Right lobe of liver (tissue), 6 donors: ENCODE measurements around the gene ETFDH. TPM values are rescaled to one million over a fixed set of nuclear protein-coding genes. Genes with fewer than 3 reads are reported as not detected.
"Not testable (repeated sequence)": the region's sequence is repeated elsewhere in the genome, so short reads cannot be mapped to it uniquely, and the experiment has no call there.

Experiments
- ATAC-seq, 4 donors: fragments of 200-7000 bp; cut with Tn5 transposase; one replicate each; pipeline ENCODE4 v1.9.1; 2020; ENCODE audit warnings: mild to moderate bottlenecking in 4 of 4, moderate library complexity in 4 of 4
- DNase-seq, 3 donors: peaks; one replicate each; pipeline ENCODE4 v3.0.0-alpha.2; 2020
- H3K27ac ChIP-seq, 3 donors: fragments of 200-600 bp; one replicate each; pipeline ENCODE4 v1.8.0; 2022
- H3K27me3 ChIP-seq, 2 donors: fragments of 200-600 bp; one replicate each; pipeline ENCODE4 v1.8.0; 2022
- H3K36me3 ChIP-seq, 4 donors: fragments of 200-600 bp; sonication (generic) in 1 of 4; one replicate each; pipeline versions ENCODE4 v1.5.1 to v1.8.0; 2017 to 2022; ENCODE audit warnings: control low read depth in 1 of 4
- H3K4me1 ChIP-seq, 4 donors: fragments of 200-600 bp; sonication (generic) in 1 of 4; one replicate each; pipeline versions ENCODE4 v1.5.1 to v1.8.0; 2017 to 2022; ENCODE audit warnings: control low read depth in 1 of 4
- H3K4me3 ChIP-seq, 3 donors: fragments of 200-600 bp; one replicate each; pipeline ENCODE4 v1.8.0; 2022
- H3K9me3 ChIP-seq, 4 donors: fragments of 200-600 bp; sonication (generic) in 1 of 4; one replicate each; pipeline versions ENCODE4 v1.5.1 to v1.8.0; 2017 to 2022; ENCODE audit warnings: control low read depth in 1 of 4
- CTCF ChIP-seq, 4 donors: fragments of 200-600 bp in 3 of 4; fragments of 450-650 bp in 1 of 4; IDR thresholded peaks; one replicate each; pipeline versions ENCODE4 v1.5.1 to v1.8.0; 2016 to 2022; ENCODE audit warnings: antibody characterized with exemption in 4 of 4, mild to moderate bottlenecking in 2 of 4
- POLR2A ChIP-seq: fragments of 450-650 bp; IDR thresholded peaks from one replicate; pipeline ENCODE4 v1.6.1; 2017; ENCODE audit warnings: antibody characterized with exemption, mild to moderate bottlenecking
- WGBS: methylation state at CpG from one replicate; pipeline ENCODE4 v1.1.6; 2018; ENCODE audit warnings: low coverage, low lambda C conversion rate; ENCODE audit not compliant: insufficient coverage; ENCODE audit errors: missing lambda C conversion rate; 5-methylcytosine and 5-hydroxymethylcytosine counted together
- intact Hi-C, 2 donors: fragments of 100-400 bp; cut with DNase I; formaldehyde crosslinking; loops; one replicate each; pipeline versions ENCODE4 v1.11.2 to v1.14.1; 2022
- total RNA-seq, 6 experiments: library from RNA; depleted of rRNA in 2 of 6; stranded (reverse); fragments of >200 nt in 2 of 6; fragmentation: NEBNext Ultra II Directional in 3 of 6; extraction: Animal tissue kit (Norgen Biotek cat#: 25700) in 3 of 6; gene quantifications; one replicate each; pipeline versions ENCODE4 v1.1.0 to v1.2.4, GENCODE V29; 2016 to 2023
- donor health status: DM: no; HTN: yes; CAD: no.
- donor health status: DM: no; HTN: no; CAD: no.
- donor health status: DM: no; HTN: no; CAD: no.
- donor health status: DM: no; HTN: yes; CAD: no.
- donor health status: DM: no; HTN: yes; CAD: no.

ETFDH gene
- total RNA-seq, 6 experiments from 2014 or later: 100 to 146 (median 127) TPM

GRCh38 chr4:158656439-158656838 is 15.7 kb upstream of the ETFDH start:
- Histone ChIP-seq H3K4me3 (no peak overlapping the region), H3K4me1 (no peaks in the 10 kb centered on the region), H3K27me3 (no peaks in the 10 kb centered on the region), H3K9me3 (no peaks in the 10 kb centered on the region), H3K36me3 (no peaks in the 10 kb centered on the region), H3K27ac (no peak overlapping the region)
- TF ChIP-seq POLR2A (no peak), CTCF (IDR thresholded peaks at IDR 0.05) (no peak)
- 67% methylated on average over 1 of the region's 1 CpG for WGBS
- ATAC-seq (no peak), DNase-seq (no peak)
- intact Hi-C loops: no loop called here

GRCh38 chr4:158657291-158657690 is 14.8 kb upstream of the ETFDH start:
- no peak overlapping the region for H3K4me3 ChIP-seq
- H3K4me1 ChIP-seq: no peaks in the 10 kb centered on the region
- intact Hi-C loops: no loop called here
- no peak overlapping the region for H3K27ac ChIP-seq
- H3K27me3 ChIP-seq: no peaks in the 10 kb centered on the region
- H3K9me3 ChIP-seq: no peaks in the 10 kb centered on the region
- ATAC-seq (no peak), DNase-seq (no peak)
- H3K36me3 ChIP-seq: no peaks in the 10 kb centered on the region
- no CpG with 5 or more reads among the region's 11 CpGs for WGBS
- TF ChIP-seq POLR2A: no peak
- no peak for TF ChIP-seq CTCF (IDR thresholded peaks at IDR 0.05)

- ATAC-seq, H3K36me3 ChIP-seq, H3K9me3 ChIP-seq, DNase-seq, H3K27me3 ChIP-seq, H3K4me3 ChIP-seq, H3K27ac ChIP-seq, H3K4me1 ChIP-seq, intact Hi-C loops: not testable (repeated sequence)
- 31% methylated on average over 4 of the region's 4 CpGs for WGBS
These were observed 8.8 kb upstream of the ETFDH start for GRCh38 chr4:158663255-158663654.

GRCh38 chr4:158663707-158664625 is 8.1 kb upstream of the ETFDH start:
- H3K4me1 ChIP-seq, intact Hi-C loops, H3K27ac ChIP-seq, H3K36me3 ChIP-seq, H3K9me3 ChIP-seq, ATAC-seq, DNase-seq, H3K4me3 ChIP-seq, H3K27me3 ChIP-seq: not testable (repeated sequence)
- 66% methylated on average over 8 of the region's 8 CpGs for WGBS

GRCh38 chr4:158664806-158665205 is 7.3 kb upstream of the ETFDH start:
- Histone ChIP-seq H3K4me3 (no peak overlapping the region), H3K27ac (no peak overlapping the region), H3K9me3 (no peaks in the 10 kb centered on the region), H3K36me3 (no peaks in the 10 kb centered on the region), H3K27me3 (no peaks in the 10 kb centered on the region), H3K4me1 (no peaks in the 10 kb centered on the region)
- ATAC-seq (no peak), DNase-seq (no peak)
- 96% methylated on average over 5 of the region's 18 CpGs for WGBS
- TF ChIP-seq CTCF (IDR thresholded peaks at IDR 0.05): no peak
- TF ChIP-seq POLR2A: no peak
- intact Hi-C loops: no loop called here
